B cell (primary cell): ENCODE data around the gene CLCNKB. TPM values are rescaled to one million over a fixed set of nuclear protein-coding genes. Genes with fewer than 3 reads are reported as not detected.

ENCODE experiments used
- ATAC-seq: fragments of 200-7000 bp; cut with Tn5 transposase; one replicate; pipeline ENCODE4 v1.10.0; 2021; ENCODE audit warnings: low read depth, mild to moderate bottlenecking, moderate number of reproducible peaks, moderate library complexity
- CTCF ChIA-PET: fragments of 350-600 bp; sonication (Branson Sonifier 250); formaldehyde crosslinking; loops from one replicate; lab custom pipeline; 2021; ENCODE audit warnings: antibody characterized with exemption, inconsistent platforms; lab: Charles Lee
- POLR2A ChIA-PET: fragments of 350-600 bp; sonication (Branson Sonifier 250); formaldehyde crosslinking; loops from one replicate; lab custom pipeline; 2021; ENCODE audit warnings: antibody characterized with exemption; lab: Charles Lee
- DNase-seq: peaks from one replicate; pipeline ENCODE4 v3.0.0; 2013
- H2AFZ ChIP-seq: 2 replicates; pipeline ENCODE4 v1.6.1; 2012; ENCODE audit warnings: mild to moderate bottlenecking, low read depth, low read length; ENCODE audit not compliant: insufficient read depth, poor library complexity, severe bottlenecking
- H3K27ac ChIP-seq, 2 donors: 1 replicate in 1 of 2; 2 replicates in 1 of 2; pipeline ENCODE4 v1.5.1; 2012 to 2013; ENCODE audit warnings: low read length in 2 of 2, mild to moderate bottlenecking in 2 of 2, moderate library complexity in 1 of 2
- H3K27me3 ChIP-seq, 4 experiments: fragments of 200-600 bp in 1 of 4; sonication (generic) in 1 of 4; replicated peaks in 1 of 4; 1 replicate in 2 of 4; 2 replicates in 2 of 4; pipeline versions ENCODE4 v1.6.1 to v1.7.0; 2013 to 2016; ENCODE audit warnings: low read length in 3 of 4, mild to moderate bottlenecking in 2 of 4, mixed read lengths in 1 of 4, moderate library complexity in 1 of 4; ENCODE audit not compliant: insufficient read depth in 4 of 4, control insufficient read depth in 3 of 4; ENCODE audit errors: control extremely low read depth in 1 of 4
- H3K36me3 ChIP-seq, 2 experiments: replicated peaks in 1 of 2; 1 replicate in 1 of 2; 2 replicates in 1 of 2; pipeline versions ENCODE4 v1.6.1 to v1.7.1; 2013; ENCODE audit warnings: low read length in 1 of 2; ENCODE audit not compliant: insufficient read depth in 2 of 2, control insufficient read depth in 1 of 2; ENCODE audit errors: control extremely low read depth in 1 of 2, extremely low read depth in 1 of 2
- H3K4me1 ChIP-seq, 2 donors: fragments of 200-600 bp in 1 of 2; sonication (generic) in 1 of 2; 1 replicate in 1 of 2; 2 replicates in 1 of 2; pipeline versions ENCODE4 v1.5.1 to v1.6.1; 2013 to 2017; ENCODE audit warnings: low read length in 2 of 2; ENCODE audit not compliant: control insufficient read depth in 2 of 2, insufficient read depth in 2 of 2
- H3K4me2 ChIP-seq: replicated peaks from 2 replicates; pipeline ENCODE3; 2012; ENCODE audit warnings: mild to moderate bottlenecking, low read depth, low read length; ENCODE audit not compliant: poor library complexity, severe bottlenecking
- H3K4me3 ChIP-seq, 5 experiments: fragments of 200-600 bp in 1 of 5; sonication (generic) in 1 of 5; 1 replicate in 3 of 5; 2 replicates in 2 of 5; pipeline versions ENCODE4 v1.5.1 to v1.7.0; 2011 to 2016; ENCODE audit warnings: low read length in 4 of 5, mild to moderate bottlenecking in 4 of 5, low read depth in 2 of 5, control low read depth in 1 of 5, moderate library complexity in 1 of 5; ENCODE audit not compliant: insufficient read depth in 1 of 5; ENCODE audit errors: control extremely low read depth in 1 of 5, extremely low read depth in 1 of 5
- H3K79me2 ChIP-seq: fragments of 200-600 bp; sonication (generic); one replicate; pipeline ENCODE4 v1.6.0; 2016; ENCODE audit warnings: low read length; ENCODE audit not compliant: control insufficient read depth, insufficient read depth
- H3K9ac ChIP-seq: fragments of 200-600 bp; sonication (generic); 2 replicates; pipeline ENCODE4 v1.6.1; 2017; ENCODE audit warnings: mild to moderate bottlenecking, low read length, moderate library complexity
- H3K9me3 ChIP-seq, 3 donors: one replicate each; pipeline versions ENCODE4 v1.6.1 to v1.7.1; 2013; ENCODE audit warnings: low read length in 2 of 3; ENCODE audit not compliant: control insufficient read depth in 2 of 3, insufficient read depth in 1 of 3; ENCODE audit errors: control extremely low read depth in 1 of 3
- H4K20me1 ChIP-seq: 2 replicates; pipeline ENCODE4 v1.6.0; 2012; ENCODE audit warnings: mild to moderate bottlenecking, low read length; ENCODE audit not compliant: insufficient read depth, control insufficient read depth, poor library complexity, severe bottlenecking
- H3K27ac Mint-ChIP-seq: one replicate; pipeline ENCODE4 v1.8.0; 2021; ENCODE audit warnings: mixed read lengths
- H3K27me3 Mint-ChIP-seq: one replicate; pipeline ENCODE4 v1.8.0; 2021; ENCODE audit warnings: mixed read lengths
- H3K4me1 Mint-ChIP-seq: one replicate; pipeline ENCODE4 v1.8.0; 2021; ENCODE audit warnings: mixed read lengths
- H3K4me3 Mint-ChIP-seq: one replicate; pipeline ENCODE4 v1.8.0; 2021; ENCODE audit warnings: mixed read lengths
- H3K9me3 Mint-ChIP-seq: one replicate; pipeline ENCODE4 v1.8.0; 2022; ENCODE audit warnings: mixed read lengths; ENCODE audit not compliant: insufficient read depth
- EZH2 ChIP-seq: IDR thresholded peaks from 2 replicates; pipeline ENCODE4 v1.6.1; 2012; ENCODE audit warnings: borderline replicate concordance, low read depth, mild to moderate bottlenecking, moderate library complexity, low read length; ENCODE audit not compliant: insufficient read depth, poor library complexity, severe bottlenecking
- WGBS: methylation state at CpG from one replicate; pipeline ENCODE4 v1.1.5; 2013; ENCODE audit warnings: missing lambda C conversion rate; ENCODE audit not compliant: insufficient coverage; 5-methylcytosine and 5-hydroxymethylcytosine counted together
- intact Hi-C: fragments of 100-400 bp; cut with micrococcal nuclease; formaldehyde crosslinking; loops from one replicate; pipeline ENCODE4 v1.10.0; 2022
- polyA plus RNA-seq: library from polyadenylated mRNA; depleted of rRNA; stranded (reverse); fragments of >200 nt; gene quantifications from 2 replicates; pipeline ENCODE4 v1.2.3, GENCODE V29; 2012
- total RNA-seq, 2 donors: library from RNA; stranded (reverse); fragments of 120-200 nt in 1 of 2; gene quantifications; 1 replicate in 1 of 2; 2 replicates in 1 of 2; pipeline versions ENCODE4 v1.2.3 to v1.2.4, GENCODE V29; 2013 to 2022
- TF ChIP-seq, protein P1 (sequence below): fragments of 200-600 bp; IDR thresholded peaks from one replicate; pipeline ENCODE4 v1.8.0; 2022; ENCODE audit warnings: antibody characterized with exemption, mild to moderate bottlenecking

The CLCNKB gene
- total and polyA plus RNA-seq, 2 donors (not counting 1 experiment from before 2014, with no cell fraction given): not detected

DNA sequence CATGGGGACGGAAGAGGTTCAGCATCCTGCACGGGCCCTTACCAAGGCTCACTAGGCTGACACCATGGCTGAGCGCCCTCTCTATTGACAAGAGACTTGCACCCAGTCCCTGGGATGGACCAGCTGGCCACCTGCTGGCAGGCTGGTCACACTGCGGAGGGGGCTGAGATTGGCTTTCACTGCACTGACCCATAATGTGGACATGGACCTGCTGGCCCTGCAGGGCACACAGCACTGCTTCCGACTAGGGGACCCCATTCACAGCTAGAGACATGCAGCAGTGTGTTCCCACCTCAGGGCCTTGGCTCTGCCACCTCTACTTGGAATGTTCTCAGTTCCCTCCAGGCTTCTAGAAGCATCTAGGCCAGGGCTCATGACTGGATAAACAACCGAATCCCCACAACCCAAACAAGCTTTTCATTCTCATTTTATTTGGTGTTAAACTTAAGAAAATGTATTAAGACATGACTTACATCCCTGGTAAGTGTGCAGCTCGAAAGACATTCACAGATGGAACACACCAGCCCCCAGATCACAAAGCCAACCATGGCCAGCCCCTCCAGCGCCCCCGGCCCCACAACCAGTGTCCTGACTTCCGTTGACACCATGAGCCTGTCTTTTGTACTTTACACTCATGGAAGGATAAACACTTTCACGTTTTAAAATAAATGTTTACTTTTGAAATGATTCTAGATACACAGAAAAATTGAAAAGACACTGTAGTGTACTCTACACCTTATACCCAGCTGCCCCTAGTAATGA is 48.8 kb upstream of the CLCNKB start:
- POLR2A ChIA-PET: interaction anchor here (0.5 kb wide), 1 partner anchor 161 kb away, joined by 7 read pairs; no protein-coding TSS in a partner anchor
- H2AFZ ChIP-seq: no peak overlapping the region
- Mint-ChIP-seq H3K27ac (no peak overlapping the region), H3K27me3 (no peaks in the 10 kb centered on the region), H3K4me1 (no peaks in the 10 kb centered on the region), H3K4me3 (no peak overlapping the region), H3K9me3 (no peaks in the 10 kb centered on the region)
- H3K27me3 ChIP-seq: peaks cover 0 to 7% (median under 1%) of the 10 kb centered on the region in 4 experiments
- H3K27ac ChIP-seq: no peak overlapping the region
- peak; percentile 69 for ATAC-seq
- H3K9me3 ChIP-seq: no peaks in the 10 kb centered on the region
- H3K4me2 ChIP-seq: no peak overlapping the region
- no peaks in the 10 kb centered on the region for H3K4me1 ChIP-seq
- TF ChIP-seq, protein P1, sequence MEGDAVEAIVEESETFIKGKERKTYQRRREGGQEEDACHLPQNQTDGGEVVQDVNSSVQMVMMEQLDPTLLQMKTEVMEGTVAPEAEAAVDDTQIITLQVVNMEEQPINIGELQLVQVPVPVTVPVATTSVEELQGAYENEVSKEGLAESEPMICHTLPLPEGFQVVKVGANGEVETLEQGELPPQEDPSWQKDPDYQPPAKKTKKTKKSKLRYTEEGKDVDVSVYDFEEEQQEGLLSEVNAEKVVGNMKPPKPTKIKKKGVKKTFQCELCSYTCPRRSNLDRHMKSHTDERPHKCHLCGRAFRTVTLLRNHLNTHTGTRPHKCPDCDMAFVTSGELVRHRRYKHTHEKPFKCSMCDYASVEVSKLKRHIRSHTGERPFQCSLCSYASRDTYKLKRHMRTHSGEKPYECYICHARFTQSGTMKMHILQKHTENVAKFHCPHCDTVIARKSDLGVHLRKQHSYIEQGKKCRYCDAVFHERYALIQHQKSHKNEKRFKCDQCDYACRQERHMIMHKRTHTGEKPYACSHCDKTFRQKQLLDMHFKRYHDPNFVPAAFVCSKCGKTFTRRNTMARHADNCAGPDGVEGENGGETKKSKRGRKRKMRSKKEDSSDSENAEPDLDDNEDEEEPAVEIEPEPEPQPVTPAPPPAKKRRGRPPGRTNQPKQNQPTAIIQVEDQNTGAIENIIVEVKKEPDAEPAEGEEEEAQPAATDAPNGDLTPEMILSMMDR: peak; percentile 62
- no peak for TF ChIP-seq EZH2
- H3K79me2 ChIP-seq: no peaks in the 10 kb centered on the region
- H3K9ac ChIP-seq: no peak overlapping the region
- CTCF ChIA-PET: interaction anchor here (0.7 to 2.2 kb wide), 9 partner anchors 18 to 191 kb away, joined by 3 to 17 read pairs (median 3); no protein-coding TSS in a partner anchor
- no peaks in the 10 kb centered on the region for H4K20me1 ChIP-seq
- H3K36me3 ChIP-seq: no peaks in the 10 kb centered on the region
- no peak overlapping the region for H3K4me3 ChIP-seq
- peak; percentile 53 for DNase-seq
- intact Hi-C loops: loop anchor here (1.0 to 5.0 kb wide), 2 partner anchors 179 to 192 kb away; no protein-coding TSS in a partner anchor
- 79% methylated on average over 8 of the region's 11 CpGs for WGBS

DNA sequence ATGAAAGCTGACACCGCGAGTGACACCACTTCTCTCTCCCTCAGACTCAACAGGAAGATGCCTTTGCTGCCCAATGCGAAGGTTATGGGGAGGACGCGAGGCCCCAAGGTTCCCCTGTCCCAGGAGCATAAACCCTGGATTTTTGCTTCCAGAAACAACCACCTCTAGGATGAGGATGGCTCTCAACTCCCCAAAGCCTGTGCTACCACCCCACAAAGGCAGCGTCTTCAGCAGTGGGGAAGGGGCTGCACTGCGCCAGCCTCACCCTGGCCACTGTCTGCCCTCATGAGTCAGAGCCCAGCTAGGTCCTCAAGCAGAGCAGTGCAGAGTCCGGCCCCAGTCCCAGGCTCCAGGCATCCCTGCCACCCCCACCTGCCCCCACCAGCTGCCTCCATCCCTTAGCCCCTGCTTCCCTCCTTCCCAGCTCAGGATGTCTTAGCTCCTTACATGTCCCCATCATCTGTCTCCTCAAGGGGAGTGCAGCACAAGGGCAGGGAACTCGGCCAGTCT is 46.5 kb upstream of the CLCNKB start:
- no peak overlapping the region for H3K27ac ChIP-seq
- H3K4me3 ChIP-seq: no peak overlapping the region
- no peaks in the 10 kb centered on the region for H3K27me3 Mint-ChIP-seq
- intact Hi-C loops: no loop called here
- TF ChIP-seq, protein P1: no peak
- TF ChIP-seq EZH2: no peak
- no peak overlapping the region for H3K4me3 Mint-ChIP-seq
- ChIA-PET CTCF (interaction anchor here (0.9 kb wide), 2 partner anchors 12 to 182 kb away, joined by 3 to 6 read pairs; no protein-coding TSS in a partner anchor), POLR2A (interaction anchor here (0.7 to 0.9 kb wide), 2 partner anchors 161 to 307 kb away, joined by 3 to 6 read pairs; no protein-coding TSS in a partner anchor)
- H4K20me1 ChIP-seq: no peaks in the 10 kb centered on the region
- no peak overlapping the region for H3K4me2 ChIP-seq
- H2AFZ ChIP-seq: no peak overlapping the region
- DNase-seq: no peak
- H3K27me3 ChIP-seq: no peaks in the 10 kb centered on the region
- no peaks in the 10 kb centered on the region for H3K4me1 ChIP-seq
- H3K9me3 ChIP-seq: no peaks in the 10 kb centered on the region
- no peak for ATAC-seq
- no peaks in the 10 kb centered on the region for H3K9me3 Mint-ChIP-seq
- H3K36me3 ChIP-seq: no peaks in the 10 kb centered on the region
- WGBS: 94% methylated on average over 7 of the region's 9 CpGs
- H3K4me1 Mint-ChIP-seq: no peaks in the 10 kb centered on the region
- H3K9ac ChIP-seq: no peak overlapping the region
- H3K27ac Mint-ChIP-seq: no peak overlapping the region
- no peaks in the 10 kb centered on the region for H3K79me2 ChIP-seq
